Keratinocyte (primary cell): ENCODE measurements around the gene FHIT. TPM values are rescaled to one million over a fixed set of nuclear protein-coding genes. Genes with fewer than 3 reads are reported as not detected.

Experiments used
- DNase-seq: peaks from one replicate; pipeline ENCODE4 v3.0.0-alpha.2; 2011; ENCODE audit warnings: low read depth, missing footprints, low spot score
- FAIRE-seq: peaks from 2 replicates; lab custom pipeline; 2011; peaks lifted over from hg19 to GRCh38; lab: Jason Lieb, UNC
- H2AFZ ChIP-seq: 2 replicates; pipeline ENCODE4 v1.6.0; 2012; ENCODE audit warnings: low read length, control low read depth, inconsistent platforms; ENCODE audit not compliant: control insufficient read depth
- H3K27ac ChIP-seq: 2 replicates; pipeline ENCODE4 v1.5.1; 2011; ENCODE audit warnings: low read length; ENCODE audit not compliant: control insufficient read depth, insufficient read depth
- H3K27me3 ChIP-seq: 3 replicates; pipeline ENCODE4 v1.6.0; 2011; ENCODE audit warnings: low read length; ENCODE audit not compliant: control insufficient read depth, insufficient read depth; ENCODE audit errors: extremely low read depth
- H3K36me3 ChIP-seq, 2 experiments: 2 replicates in 1 of 2; 3 replicates in 1 of 2; pipeline ENCODE4 v1.5.1; 2011; ENCODE audit warnings: low read length in 2 of 2, mild to moderate bottlenecking in 1 of 2; ENCODE audit not compliant: control insufficient read depth in 2 of 2, insufficient read depth in 2 of 2; ENCODE audit errors: extremely low read depth in 1 of 2
- H3K4me1 ChIP-seq: 3 replicates; pipeline ENCODE4 v1.5.1; 2011; ENCODE audit warnings: low read length; ENCODE audit not compliant: control insufficient read depth, insufficient read depth; ENCODE audit errors: extremely low read depth
- H3K4me2 ChIP-seq: 3 replicates; pipeline ENCODE4 v1.6.0; 2011; ENCODE audit warnings: low read depth, low read length; ENCODE audit not compliant: control insufficient read depth, insufficient read depth; ENCODE audit errors: extremely low read depth
- H3K4me3 ChIP-seq, 3 experiments: fragments of 200-600 bp in 1 of 3; sonication (generic) in 1 of 3; 2 replicates in 2 of 3; 3 replicates in 1 of 3; pipeline ENCODE4 v1.5.1; 2011 to 2016; ENCODE audit warnings: low read length in 3 of 3, mild to moderate bottlenecking in 3 of 3, control low read depth in 2 of 3, inconsistent platforms in 1 of 3, low read depth in 1 of 3, mixed read lengths in 1 of 3, mixed run types in 1 of 3, moderate library complexity in 1 of 3; ENCODE audit not compliant: control insufficient read depth in 2 of 3, insufficient read depth in 2 of 3; ENCODE audit errors: extremely low read depth in 1 of 3
- H3K79me2 ChIP-seq: 2 replicates; pipeline ENCODE4 v1.6.0; 2012; ENCODE audit warnings: low read length; ENCODE audit not compliant: control insufficient read depth, insufficient read depth
- H3K9ac ChIP-seq: 3 replicates; pipeline ENCODE4 v1.6.0; 2011; ENCODE audit warnings: low read length; ENCODE audit not compliant: control insufficient read depth, insufficient read depth; ENCODE audit errors: extremely low read depth
- H3K9me1 ChIP-seq: 3 replicates; pipeline ENCODE4 v1.6.0; 2011; ENCODE audit warnings: low read length; ENCODE audit not compliant: control insufficient read depth, insufficient read depth; ENCODE audit errors: extremely low read depth
- H3K9me3 ChIP-seq: 2 replicates; pipeline ENCODE4 v1.5.1; 2012; ENCODE audit warnings: low read depth, low read length; ENCODE audit not compliant: control insufficient read depth
- H4K20me1 ChIP-seq: 3 replicates; pipeline ENCODE4 v1.6.0; 2011; ENCODE audit warnings: low read length; ENCODE audit not compliant: control insufficient read depth, insufficient read depth; ENCODE audit errors: extremely low read depth
- CTCF ChIP-seq, 3 experiments: IDR thresholded peaks in 1 of 3; conservative IDR thresholded peaks in 1 of 3; optimal IDR thresholded peaks in 1 of 3; 2 replicates in 2 of 3; 3 replicates in 1 of 3; pipeline versions ENCODE3 to v1.5.1; 2011; ENCODE audit warnings: low read length in 3 of 3, mild to moderate bottlenecking in 3 of 3, moderate library complexity in 2 of 3, control low read depth in 1 of 3, inconsistent platforms in 1 of 3; ENCODE audit not compliant: insufficient read depth in 2 of 3; ENCODE audit errors: extremely low read depth in 1 of 3
- EZH2 ChIP-seq: IDR thresholded peaks from one replicate; pipeline ENCODE4 v1.6.1; 2012; ENCODE audit warnings: inconsistent platforms, mild to moderate bottlenecking, low read length, moderate library complexity
- dilution Hi-C: fragments of 300-500 bp; cut with MboI; formaldehyde crosslinking; loops from one replicate; pipeline ENCODE4 v1.7.0; 2020; ENCODE audit warnings: low sequenced_read_pairs; ENCODE audit not compliant: extremely low pct_ligation_motif_present
- polyA plus RNA-seq, 5 experiments: library from polyadenylated mRNA; depleted of rRNA in 3 of 5; stranded (reverse) in 3 of 5; stranded (forward) in 1 of 5; unstranded in 1 of 5; fragments of >200 nt; gene quantifications; 1 replicate in 1 of 5; 2 replicates in 3 of 5; 3 replicates in 1 of 5; pipeline versions ENCODE4 v1.2.1 to v1.2.3, GENCODE V29; 2011 to 2012; ENCODE audit warnings: missing spikeins in 2 of 5, low read depth in 1 of 5, low replicate concordance in 1 of 5

The FHIT gene
- polyA plus RNA-seq, 1 donor (not counting 4 experiments of a cell fraction or from before 2014, with no cell fraction given), result 2.2 TPM

GRCh38 chr3:60949146-60949545 lies 302.1 kb downstream of the FHIT start:
- TF ChIP-seq EZH2 (no peak), CTCF (optimal IDR thresholded peaks at IDR 0.05 in 1 of 3, IDR thresholded peaks at IDR 0.05 in 1 of 3, conservative IDR thresholded peaks at IDR 0.05 in 1 of 3; ENCODE audit: extremely low read depth in 1 of 3, insufficient read depth in 2 of 3, low read length in 3 of 3) (no peak)

GRCh38 chr3:60948488-60948887 lies 302.8 kb downstream of the FHIT start:
- H3K9me1 ChIP-seq, result no peaks in the 10 kb centered on the region

More at GRCh38 chr3:60949146-60949545, 302.1 kb downstream of the FHIT start:
- Histone ChIP-seq H3K9me3 (no peaks in the 10 kb centered on the region), H3K79me2 (no peaks in the 10 kb centered on the region), H3K4me2 (no peak overlapping the region), H4K20me1 (no peaks in the 10 kb centered on the region), H3K9ac (no peak overlapping the region), H3K4me3 (no peak overlapping the region), H3K27me3 (no peaks in the 10 kb centered on the region), H3K27ac (no peak overlapping the region), H2AFZ (no peak overlapping the region), H3K9me1 (no peaks in the 10 kb centered on the region), H3K4me1 (peaks cover 10% of the 10 kb centered on the region), H3K36me3 (no peaks in the 10 kb centered on the region)
- FAIRE-seq (no peak), DNase-seq (no peak)
- dilution Hi-C loops, result no loop called here

More at GRCh38 chr3:60948488-60948887, 302.8 kb downstream of the FHIT start:
- H3K4me2 ChIP-seq, result no peak overlapping the region
- dilution Hi-C loops, result no loop called here
- no peaks in the 10 kb centered on the region for H3K79me2 ChIP-seq
- no peaks in the 10 kb centered on the region for H3K27me3 ChIP-seq
- no peak for FAIRE-seq
- H2AFZ ChIP-seq, result no peak overlapping the region
- H3K27ac ChIP-seq, result no peak overlapping the region
- no peak overlapping the region for H3K9ac ChIP-seq
- H3K4me1 ChIP-seq, result peaks cover 6% of the 10 kb centered on the region
- no peaks in the 10 kb centered on the region for H4K20me1 ChIP-seq
- H3K9me3 ChIP-seq, result no peaks in the 10 kb centered on the region
- no peak for DNase-seq
- no peak overlapping the region for H3K4me3 ChIP-seq
- no peak for TF ChIP-seq EZH2
- peak in 2 of 3 experiments; percentile 5 to 17 for TF ChIP-seq CTCF (optimal IDR thresholded peaks at IDR 0.05 in 1 of 3, IDR thresholded peaks at IDR 0.05 in 1 of 3, conservative IDR thresholded peaks at IDR 0.05 in 1 of 3; ENCODE audit: extremely low read depth in 1 of 3, insufficient read depth in 2 of 3, low read length in 3 of 3)
- H3K36me3 ChIP-seq, result no peaks in the 10 kb centered on the region
